LNCaP clone FGC (cell line): ENCODE results near the gene RETSAT.
"Not testable (repeated sequence)": the region's sequence is repeated elsewhere in the genome, so short reads cannot be mapped to it uniquely, and the experiment has no call there.

Source experiments
- DNase-seq: peaks from one replicate; pipeline ENCODE4 v3.0.0-alpha.2; 2011; ENCODE audit warnings: low read depth
- H3K4me3 ChIP-seq: 2 replicates; pipeline ENCODE4 v1.5.1; 2011; ENCODE audit warnings: mild to moderate bottlenecking, low read depth, low read length, control low read depth
- TF ChIP-seq, protein P1 (sequence below): IDR thresholded peaks from 2 replicates; pipeline ENCODE4 v1.5.1; 2012; ENCODE audit warnings: mild to moderate bottlenecking; ENCODE audit not compliant: control insufficient read depth, insufficient read depth; ENCODE audit errors: extremely low read depth

Gene RETSAT

DNA sequence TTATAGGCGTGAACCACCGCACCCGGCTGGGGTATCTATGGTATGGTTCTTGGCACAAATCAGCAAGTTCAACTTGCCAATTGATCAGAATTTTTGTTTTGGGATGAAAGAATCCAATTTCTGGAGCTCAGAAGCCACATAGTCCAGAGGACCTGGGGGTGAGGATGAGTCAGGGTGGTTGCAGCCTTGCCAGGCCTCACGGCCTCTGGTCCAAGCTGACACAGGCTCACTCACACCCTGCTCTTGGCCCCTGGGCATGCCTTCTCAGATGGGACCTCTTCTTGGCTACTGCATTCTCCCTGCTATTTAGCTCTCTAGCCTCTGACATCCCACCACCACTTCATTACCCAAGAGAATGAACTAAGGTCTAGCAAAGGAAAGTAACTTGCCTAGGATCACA lies 39.5 kb upstream of the RETSAT start:
- no peak for DNase-seq
- TF ChIP-seq, protein P1, sequence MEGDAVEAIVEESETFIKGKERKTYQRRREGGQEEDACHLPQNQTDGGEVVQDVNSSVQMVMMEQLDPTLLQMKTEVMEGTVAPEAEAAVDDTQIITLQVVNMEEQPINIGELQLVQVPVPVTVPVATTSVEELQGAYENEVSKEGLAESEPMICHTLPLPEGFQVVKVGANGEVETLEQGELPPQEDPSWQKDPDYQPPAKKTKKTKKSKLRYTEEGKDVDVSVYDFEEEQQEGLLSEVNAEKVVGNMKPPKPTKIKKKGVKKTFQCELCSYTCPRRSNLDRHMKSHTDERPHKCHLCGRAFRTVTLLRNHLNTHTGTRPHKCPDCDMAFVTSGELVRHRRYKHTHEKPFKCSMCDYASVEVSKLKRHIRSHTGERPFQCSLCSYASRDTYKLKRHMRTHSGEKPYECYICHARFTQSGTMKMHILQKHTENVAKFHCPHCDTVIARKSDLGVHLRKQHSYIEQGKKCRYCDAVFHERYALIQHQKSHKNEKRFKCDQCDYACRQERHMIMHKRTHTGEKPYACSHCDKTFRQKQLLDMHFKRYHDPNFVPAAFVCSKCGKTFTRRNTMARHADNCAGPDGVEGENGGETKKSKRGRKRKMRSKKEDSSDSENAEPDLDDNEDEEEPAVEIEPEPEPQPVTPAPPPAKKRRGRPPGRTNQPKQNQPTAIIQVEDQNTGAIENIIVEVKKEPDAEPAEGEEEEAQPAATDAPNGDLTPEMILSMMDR: no peak
- no peak overlapping the region for H3K4me3 ChIP-seq

GRCh38 chr2:85390941-85391669 lies 36.8 kb upstream of the RETSAT start:
- DNase-seq: no peak
- no peak overlapping the region for H3K4me3 ChIP-seq
- TF ChIP-seq, protein P1: peak; percentile 60

- no peak for DNase-seq
- TF ChIP-seq, protein P1: no peak
- H3K4me3 ChIP-seq: no peak overlapping the region
Measured at GRCh38 chr2:85388878-85389538, 34.7 kb upstream of the RETSAT start.

- TF ChIP-seq, protein P1: no peak
- DNase-seq: no peak
- H3K4me3 ChIP-seq: no peak overlapping the region
Measured at GRCh38 chr2:85387754-85388153, 33.4 kb upstream of the RETSAT start.

GRCh38 chr2:85385746-85386145 lies 31.4 kb upstream of the RETSAT start:
- H3K4me3 ChIP-seq: no peak overlapping the region
- TF ChIP-seq, protein P1: no peak
- DNase-seq: no peak

GRCh38 chr2:85383850-85384249 lies 29.5 kb upstream of the RETSAT start:
- no peak for DNase-seq
- TF ChIP-seq, protein P1: no peak
- no peak overlapping the region for H3K4me3 ChIP-seq

DNA sequence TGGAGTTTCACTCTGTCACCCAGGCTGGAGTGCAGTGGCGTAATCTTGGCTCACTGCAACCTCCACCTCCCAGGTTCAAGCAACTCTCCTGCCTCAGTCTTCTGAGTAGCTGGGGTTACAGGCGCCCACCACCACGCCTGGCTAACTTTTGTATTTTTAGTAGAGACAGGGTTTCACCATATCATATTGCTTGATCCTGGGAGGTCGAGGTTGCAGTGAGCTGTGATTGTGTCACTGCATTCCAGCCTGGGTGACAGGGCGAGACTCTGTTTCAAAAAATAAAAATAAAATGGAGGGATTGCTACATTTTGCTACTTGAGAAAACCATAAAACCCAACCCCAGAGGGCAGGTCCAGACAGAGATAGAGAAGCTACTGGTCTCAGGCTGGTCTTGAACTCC lies 28.8 kb upstream of the RETSAT start:
- H3K4me3 ChIP-seq, DNase-seq: not testable (repeated sequence)
